PC-3 (cell line): ENCODE measurements around the gene C1QTNF6.

Experiments
- EZH2 ChIP-seq: fragments of 300-600 bp; sonication (generic); IDR thresholded peaks from one replicate; pipeline ENCODE4 v1.6.1; 2017; ENCODE audit warnings: antibody characterized with exemption, mild to moderate bottlenecking, low read length; ENCODE audit not compliant: unreplicated experiment
- EZH2phosphoT487 ChIP-seq: fragments of 300-600 bp; sonication (generic); IDR thresholded peaks from 2 replicates; pipeline ENCODE4 v1.6.1; 2018; ENCODE audit warnings: mild to moderate bottlenecking, antibody characterized with exemption, low read length, borderline replicate concordance
- TF ChIP-seq, protein P1 (sequence below): fragments of 300-600 bp; sonication (generic); conservative IDR thresholded peaks from 2 replicates; pipeline ENCODE4 v1.5.1; 2017; ENCODE audit warnings: antibody characterized with exemption, low read depth, mild to moderate bottlenecking, low read length

- TF ChIP-seq, protein P1, sequence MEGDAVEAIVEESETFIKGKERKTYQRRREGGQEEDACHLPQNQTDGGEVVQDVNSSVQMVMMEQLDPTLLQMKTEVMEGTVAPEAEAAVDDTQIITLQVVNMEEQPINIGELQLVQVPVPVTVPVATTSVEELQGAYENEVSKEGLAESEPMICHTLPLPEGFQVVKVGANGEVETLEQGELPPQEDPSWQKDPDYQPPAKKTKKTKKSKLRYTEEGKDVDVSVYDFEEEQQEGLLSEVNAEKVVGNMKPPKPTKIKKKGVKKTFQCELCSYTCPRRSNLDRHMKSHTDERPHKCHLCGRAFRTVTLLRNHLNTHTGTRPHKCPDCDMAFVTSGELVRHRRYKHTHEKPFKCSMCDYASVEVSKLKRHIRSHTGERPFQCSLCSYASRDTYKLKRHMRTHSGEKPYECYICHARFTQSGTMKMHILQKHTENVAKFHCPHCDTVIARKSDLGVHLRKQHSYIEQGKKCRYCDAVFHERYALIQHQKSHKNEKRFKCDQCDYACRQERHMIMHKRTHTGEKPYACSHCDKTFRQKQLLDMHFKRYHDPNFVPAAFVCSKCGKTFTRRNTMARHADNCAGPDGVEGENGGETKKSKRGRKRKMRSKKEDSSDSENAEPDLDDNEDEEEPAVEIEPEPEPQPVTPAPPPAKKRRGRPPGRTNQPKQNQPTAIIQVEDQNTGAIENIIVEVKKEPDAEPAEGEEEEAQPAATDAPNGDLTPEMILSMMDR: no peak
- TF ChIP-seq EZH2 (no peak), EZH2phosphoT487 (no peak)
Measured at GRCh38 chr22:37235897-37236607, 48.0 kb upstream of the C1QTNF6 start.
